PC-3 (cell line): ENCODE results near the gene CNIH3. TPM values are rescaled to one million over a fixed set of nuclear protein-coding genes. Genes with fewer than 3 reads are reported as not detected.

Experiments
- ATAC-seq: fragments of 200-7000 bp; cut with Tn5 transposase; 2 replicates; pipeline ENCODE4 v1.9.1; 2020; ENCODE audit warnings: mild to moderate bottlenecking, moderate library complexity
- BruUV-seq: library from RNA; stranded (reverse); fragments of 400-500 nt; replicated peaks from 2 replicates; lab custom pipeline; 2021; lab: Mats Ljungman, UMichigan
- CTCF ChIA-PET: fragments of 300-600 bp; sonication (Branson Sonifier 250); formaldehyde crosslinking; loops from one replicate; lab custom pipeline; 2022; ENCODE audit warnings: antibody characterized with exemption; lab: Charles Lee
- POLR2A ChIA-PET: fragments of 300-600 bp; sonication (Branson Sonifier 250); formaldehyde crosslinking; loops from one replicate; lab custom pipeline; 2022; ENCODE audit warnings: antibody characterized with exemption; ENCODE audit not compliant: unreplicated experiment; lab: Charles Lee
- DNase-seq: peaks from one replicate; pipeline ENCODE4 v3.0.0-alpha.2; 2015
- H2AFZ ChIP-seq: fragments of 300-600 bp; sonication (generic); 2 replicates; pipeline ENCODE4 v1.6.0; 2016; ENCODE audit warnings: antibody characterized with exemption, low read length
- H3F3A ChIP-seq: fragments of 300-600 bp; sonication (generic); one replicate; pipeline ENCODE4 v1.6.0; 2017; ENCODE audit warnings: antibody characterized with exemption, low read length, control low read depth, mild to moderate bottlenecking; ENCODE audit not compliant: unreplicated experiment
- H3K27ac ChIP-seq: fragments of 300-600 bp; sonication (generic); 2 replicates; pipeline ENCODE4 v1.5.1; 2016; ENCODE audit warnings: mild to moderate bottlenecking, low read length
- H3K27me3 ChIP-seq: fragments of 300-600 bp; sonication (generic); 2 replicates; pipeline ENCODE4 v1.6.1; 2016; ENCODE audit warnings: low read length, mixed read lengths
- H3K36me3 ChIP-seq: fragments of 300-600 bp; sonication (generic); 2 replicates; pipeline ENCODE4 v1.6.1; 2016; ENCODE audit warnings: low read depth, mixed run types, low read length, mixed read lengths
- H3K4me1 ChIP-seq: fragments of 300-600 bp; sonication (generic); 2 replicates; pipeline ENCODE4 v1.5.1; 2016; ENCODE audit warnings: low read length; ENCODE audit not compliant: insufficient read depth
- H3K4me2 ChIP-seq: fragments of 300-600 bp; sonication (generic); 2 replicates; pipeline ENCODE4 v1.6.0; 2016; ENCODE audit warnings: low read length
- H3K4me3 ChIP-seq: fragments of 300-600 bp; sonication (generic); 2 replicates; pipeline ENCODE4 v1.5.1; 2016; ENCODE audit warnings: mild to moderate bottlenecking, low read length, mixed read lengths
- H3K79me2 ChIP-seq: fragments of 300-600 bp; sonication (generic); 2 replicates; pipeline ENCODE4 v1.6.1; 2017; ENCODE audit warnings: low read length, mixed read lengths
- H3K9ac ChIP-seq: fragments of 300-600 bp; sonication (generic); 2 replicates; pipeline ENCODE4 v1.6.0; 2016; ENCODE audit warnings: mild to moderate bottlenecking, low read length
- H3K9me2 ChIP-seq: fragments of 300-600 bp; sonication (generic); replicated peaks from 2 replicates; pipeline ENCODE4 v1.6.1; 2016; ENCODE audit warnings: mixed run types, low read length, mixed read lengths
- H3K9me3 ChIP-seq: fragments of 300-600 bp; sonication (generic); 2 replicates; pipeline ENCODE4 v1.6.1; 2016; ENCODE audit warnings: low read length, mixed read lengths
- H4K20me1 ChIP-seq: fragments of 300-600 bp; sonication (generic); 2 replicates; pipeline ENCODE4 v1.6.1; 2016; ENCODE audit warnings: low read length, mixed read lengths
- CTCF ChIP-seq: fragments of 300-600 bp; sonication (generic); conservative IDR thresholded peaks from 2 replicates; pipeline ENCODE4 v1.5.1; 2017; ENCODE audit warnings: antibody characterized with exemption, low read depth, mild to moderate bottlenecking, low read length
- EZH2 ChIP-seq: fragments of 300-600 bp; sonication (generic); IDR thresholded peaks from one replicate; pipeline ENCODE4 v1.6.1; 2017; ENCODE audit warnings: antibody characterized with exemption, mild to moderate bottlenecking, low read length; ENCODE audit not compliant: unreplicated experiment
- EZH2phosphoT487 ChIP-seq: fragments of 300-600 bp; sonication (generic); IDR thresholded peaks from 2 replicates; pipeline ENCODE4 v1.6.1; 2018; ENCODE audit warnings: mild to moderate bottlenecking, antibody characterized with exemption, low read length, borderline replicate concordance
- intact Hi-C: fragments of 100-400 bp; cut with micrococcal nuclease; formaldehyde crosslinking; loops from 2 replicates; pipeline ENCODE4 v1.9.0; 2023
- total RNA-seq: library from RNA; depleted of rRNA; stranded (reverse); fragments of >200 nt; gene quantifications from 2 replicates; pipeline ENCODE4 v1.2.3, GENCODE V29; 2014

Gene CNIH3
- total RNA-seq, 1 experiment from 2014 or later: 7.4 TPM

DNA sequence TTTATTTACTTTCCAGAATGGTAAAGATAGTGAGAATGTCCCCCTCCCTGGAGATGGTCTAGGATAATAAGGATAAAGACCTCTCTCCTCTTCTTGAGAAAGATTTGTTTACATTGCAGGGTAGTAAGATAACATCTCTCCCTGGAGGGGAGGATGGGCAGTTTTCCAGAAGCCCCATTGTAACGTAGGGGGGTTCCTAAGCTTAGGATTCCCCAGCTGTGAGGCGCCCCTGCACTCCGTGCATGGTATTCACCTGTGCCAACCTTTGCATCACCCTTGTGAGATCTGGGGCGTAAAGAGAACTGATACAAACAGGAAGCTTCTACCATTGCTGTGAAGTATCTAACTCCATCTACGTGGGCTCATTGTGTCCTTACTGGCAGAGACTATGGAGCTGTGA lies 164.6 kb downstream of the CNIH3 start:
- H3K4me1 ChIP-seq: peaks cover 13% of the 10 kb centered on the region
- H2AFZ ChIP-seq: no peak overlapping the region
- H3F3A ChIP-seq: no peaks in the 10 kb centered on the region
- TF ChIP-seq CTCF: no peak
- TF ChIP-seq EZH2: no peak
- no peak for TF ChIP-seq EZH2phosphoT487
- no peaks in the 10 kb centered on the region for H3K79me2 ChIP-seq
- ATAC-seq (no peak), DNase-seq (no peak)
- no peaks in the 10 kb centered on the region for H4K20me1 ChIP-seq
- no peak overlapping the region for H3K4me3 ChIP-seq
- H3K36me3 ChIP-seq: no peaks in the 10 kb centered on the region
- intact Hi-C loops: no loop called here
- no peak overlapping the region for H3K4me2 ChIP-seq
- H3K9ac ChIP-seq: no peak overlapping the region
- no peaks in the 10 kb centered on the region for H3K9me3 ChIP-seq
- ChIA-PET CTCF (no interaction called here), POLR2A (no interaction called here)
- no peaks in the 10 kb centered on the region for H3K27me3 ChIP-seq
- BruUV-seq: no TSS peak
- no peak overlapping the region for H3K27ac ChIP-seq
- H3K9me2 ChIP-seq: no peaks in the 10 kb centered on the region

DNA sequence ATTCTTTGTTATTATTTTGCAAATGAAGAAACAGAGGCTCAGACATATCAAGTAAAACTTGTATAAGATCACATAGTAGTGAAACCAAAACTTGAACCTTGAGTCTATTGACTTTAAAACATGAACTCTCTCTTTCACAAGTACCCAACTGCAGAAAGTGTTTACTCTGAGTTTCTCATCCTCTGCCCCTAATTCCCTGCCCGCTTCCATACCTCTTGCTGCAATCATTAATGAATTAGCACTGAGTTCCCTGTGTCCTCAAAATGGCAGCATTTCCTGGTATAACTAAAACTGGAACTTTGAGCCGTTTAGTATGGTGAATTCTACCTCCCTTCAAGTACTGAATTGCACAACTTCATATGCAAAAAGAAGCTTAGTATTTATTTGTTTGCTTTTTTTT lies 165.7 kb downstream of the CNIH3 start:
- H3K36me3 ChIP-seq: no peaks in the 10 kb centered on the region
- no peak overlapping the region for H3K4me2 ChIP-seq
- no peak overlapping the region for H3K9ac ChIP-seq
- H4K20me1 ChIP-seq: no peaks in the 10 kb centered on the region
- no peaks in the 10 kb centered on the region for H3K27me3 ChIP-seq
- H2AFZ ChIP-seq: no peak overlapping the region
- no peaks in the 10 kb centered on the region for H3K9me3 ChIP-seq
- no peaks in the 10 kb centered on the region for H3K79me2 ChIP-seq
- TF ChIP-seq EZH2phosphoT487: no peak
- no peak for DNase-seq
- no peak for ATAC-seq
- no peaks in the 10 kb centered on the region for H3F3A ChIP-seq
- ChIA-PET POLR2A (no interaction called here), CTCF (no interaction called here)
- peaks cover 13% of the 10 kb centered on the region for H3K4me1 ChIP-seq
- no peak overlapping the region for H3K4me3 ChIP-seq
- no TSS peak for BruUV-seq
- no peaks in the 10 kb centered on the region for H3K9me2 ChIP-seq
- intact Hi-C loops: no loop called here
- no peak overlapping the region for H3K27ac ChIP-seq

DNA sequence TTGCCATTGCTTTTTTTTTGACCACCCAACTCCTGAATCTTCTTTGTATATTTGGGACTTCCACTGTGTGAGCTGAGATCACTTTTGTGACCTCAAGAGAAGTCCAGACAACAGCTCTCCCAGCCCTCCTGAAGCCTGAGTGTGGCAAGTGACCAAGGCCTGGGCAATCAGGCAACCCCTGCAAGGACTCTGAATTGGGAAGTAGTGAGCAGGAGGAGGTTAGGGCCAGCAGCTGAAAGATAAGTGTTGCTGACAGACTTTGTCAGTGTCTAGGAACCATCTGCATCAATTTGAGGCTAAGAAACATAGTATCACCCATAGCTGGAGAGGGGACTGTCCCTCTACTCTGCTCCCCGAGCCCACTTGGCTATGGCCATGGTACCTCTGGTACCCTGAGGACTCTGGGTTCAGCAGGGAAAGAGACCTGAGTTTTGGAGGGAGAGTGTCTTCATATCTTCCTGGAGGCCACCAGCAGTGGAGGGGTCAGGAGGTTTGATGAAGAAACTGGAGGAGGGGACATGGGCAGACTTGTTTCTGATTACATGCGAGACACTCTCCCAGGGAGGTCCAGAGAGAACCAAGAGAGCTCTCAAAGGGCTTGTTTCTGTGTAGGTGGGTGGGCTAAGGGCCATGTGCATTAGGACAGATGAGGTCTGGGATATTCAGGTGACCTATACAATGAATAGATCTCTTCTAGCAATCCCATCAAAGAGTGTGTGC lies 166.3 kb downstream of the CNIH3 start:
- peaks cover 13% of the 10 kb centered on the region for H3K4me1 ChIP-seq
- no peaks in the 10 kb centered on the region for H3K27me3 ChIP-seq
- ChIA-PET POLR2A (no interaction called here), CTCF (no interaction called here)
- H3K9me3 ChIP-seq: no peaks in the 10 kb centered on the region
- no peak for ATAC-seq
- no peak overlapping the region for H2AFZ ChIP-seq
- DNase-seq: no peak
- intact Hi-C loops: no loop called here
- BruUV-seq: no TSS peak
- no peak overlapping the region for H3K4me3 ChIP-seq
- H3K27ac ChIP-seq: no peak overlapping the region
- no peak overlapping the region for H3K9ac ChIP-seq
- no peaks in the 10 kb centered on the region for H3K79me2 ChIP-seq
- H4K20me1 ChIP-seq: no peaks in the 10 kb centered on the region
- no peaks in the 10 kb centered on the region for H3K36me3 ChIP-seq
- no peak for TF ChIP-seq EZH2phosphoT487
- TF ChIP-seq CTCF: no peak
- no peak for TF ChIP-seq EZH2
- no peak overlapping the region for H3K4me2 ChIP-seq
- no peaks in the 10 kb centered on the region for H3K9me2 ChIP-seq
- H3F3A ChIP-seq: no peaks in the 10 kb centered on the region
